Measurements from ENCODE around the gene OAT. TPM values are rescaled to one million over a fixed set of nuclear protein-coding genes. Genes with fewer than 3 reads are reported as not detected.
A peak's percentile ranks its signal among the peaks of the same experiment; 100 is the strongest.

OAT gene
- total RNA-seq, 1 donor from 2014 or later, result 119 TPM

- Histone ChIP-seq H3K79me2 (ENCODE audit: insufficient read depth, low read length) (no peaks in the 10 kb centered on the region), H3K27me3 (ENCODE audit: insufficient read depth, low read length) (no peaks in the 10 kb centered on the region), H3K9ac (ENCODE audit: low read length) (no peak overlapping the region), H3K36me3 (ENCODE audit: insufficient read depth, low read length) (peaks cover 54% of the 10 kb centered on the region), H3K9me3 (ENCODE audit: insufficient read depth, low read depth, low read length) (no peaks in the 10 kb centered on the region), H3K4me3 (ENCODE audit: insufficient read depth, low read depth, low read length) (no peak overlapping the region), H3K4me2 (ENCODE audit: low read length) (no peak overlapping the region), H2AFZ (ENCODE audit: low read depth, low read length) (no peak overlapping the region), H4K20me1 (ENCODE audit: insufficient read depth, low read length) (peaks cover 23% of the 10 kb centered on the region), H3K4me1 (ENCODE audit: insufficient read depth, low read length) (no peaks in the 10 kb centered on the region), H3K27ac (ENCODE audit: low read depth, low read length) (no peak overlapping the region)
- no peak for DNase-seq (ENCODE audit: low read depth)
- H3K27me3 Mint-ChIP-seq (ENCODE audit: low read depth, unreplicated experiment), result no peaks in the 10 kb centered on the region
- no peak overlapping the region for H3K4me3 Mint-ChIP-seq (ENCODE audit: unreplicated experiment)
- no peaks in the 10 kb centered on the region for H3K9me3 Mint-ChIP-seq (ENCODE audit: unreplicated experiment)
- H3K36me3 Mint-ChIP-seq (ENCODE audit: low read depth, unreplicated experiment), result peaks cover 13% of the 10 kb centered on the region
- TF ChIP-seq EZH2 (IDR thresholded peaks at IDR 0.05; ENCODE audit: insufficient read depth, low read length), result no peak
- no peak for TF ChIP-seq CTCF (IDR thresholded peaks at IDR 0.05; ENCODE audit: insufficient read depth, low read depth, low read length)
- peaks cover 2% of the 10 kb centered on the region for H3K4me1 Mint-ChIP-seq (ENCODE audit: low read depth, unreplicated experiment)
- no peak for FAIRE-seq
- H3K27ac Mint-ChIP-seq (ENCODE audit: unreplicated experiment), result no peak overlapping the region
Observed at GRCh38 chr10:124401633-124402032, 17.1 kb downstream of the OAT start.

GRCh38 chr10:124394583-124394982 is 24.1 kb downstream of the OAT start:
- H3K27ac ChIP-seq (ENCODE audit: low read depth, low read length), result no peak overlapping the region
- peaks cover 15% of the 10 kb centered on the region for H3K36me3 ChIP-seq (ENCODE audit: insufficient read depth, low read length)
- no peak for TF ChIP-seq EZH2 (IDR thresholded peaks at IDR 0.05; ENCODE audit: insufficient read depth, low read length)
- no peak for TF ChIP-seq CTCF (IDR thresholded peaks at IDR 0.05; ENCODE audit: insufficient read depth, low read depth, low read length)
- Mint-ChIP-seq H3K27ac (ENCODE audit: unreplicated experiment) (peak overlapping the region; percentile 15), H3K9me3 (ENCODE audit: unreplicated experiment) (peaks cover 3% of the 10 kb centered on the region), H3K27me3 (ENCODE audit: low read depth, unreplicated experiment) (peaks cover 4% of the 10 kb centered on the region), H3K4me1 (ENCODE audit: low read depth, unreplicated experiment) (no peaks in the 10 kb centered on the region), H3K36me3 (ENCODE audit: low read depth, unreplicated experiment) (peaks cover 10% of the 10 kb centered on the region), H3K4me3 (ENCODE audit: unreplicated experiment) (no peak overlapping the region)
- H3K4me3 ChIP-seq (ENCODE audit: insufficient read depth, low read depth, low read length), result no peak overlapping the region
- FAIRE-seq, result no peak
- H3K9ac ChIP-seq (ENCODE audit: low read length), result no peak overlapping the region
- H3K79me2 ChIP-seq (ENCODE audit: insufficient read depth, low read length), result no peaks in the 10 kb centered on the region
- no peak overlapping the region for H2AFZ ChIP-seq (ENCODE audit: low read depth, low read length)
- no peaks in the 10 kb centered on the region for H3K9me3 ChIP-seq (ENCODE audit: insufficient read depth, low read depth, low read length)
- no peak overlapping the region for H3K4me2 ChIP-seq (ENCODE audit: low read length)
- no peaks in the 10 kb centered on the region for H3K27me3 ChIP-seq (ENCODE audit: insufficient read depth, low read length)
- no peak for DNase-seq (ENCODE audit: low read depth)
- no peaks in the 10 kb centered on the region for H4K20me1 ChIP-seq (ENCODE audit: insufficient read depth, low read length)
- no peaks in the 10 kb centered on the region for H3K4me1 ChIP-seq (ENCODE audit: insufficient read depth, low read length)

DNA sequence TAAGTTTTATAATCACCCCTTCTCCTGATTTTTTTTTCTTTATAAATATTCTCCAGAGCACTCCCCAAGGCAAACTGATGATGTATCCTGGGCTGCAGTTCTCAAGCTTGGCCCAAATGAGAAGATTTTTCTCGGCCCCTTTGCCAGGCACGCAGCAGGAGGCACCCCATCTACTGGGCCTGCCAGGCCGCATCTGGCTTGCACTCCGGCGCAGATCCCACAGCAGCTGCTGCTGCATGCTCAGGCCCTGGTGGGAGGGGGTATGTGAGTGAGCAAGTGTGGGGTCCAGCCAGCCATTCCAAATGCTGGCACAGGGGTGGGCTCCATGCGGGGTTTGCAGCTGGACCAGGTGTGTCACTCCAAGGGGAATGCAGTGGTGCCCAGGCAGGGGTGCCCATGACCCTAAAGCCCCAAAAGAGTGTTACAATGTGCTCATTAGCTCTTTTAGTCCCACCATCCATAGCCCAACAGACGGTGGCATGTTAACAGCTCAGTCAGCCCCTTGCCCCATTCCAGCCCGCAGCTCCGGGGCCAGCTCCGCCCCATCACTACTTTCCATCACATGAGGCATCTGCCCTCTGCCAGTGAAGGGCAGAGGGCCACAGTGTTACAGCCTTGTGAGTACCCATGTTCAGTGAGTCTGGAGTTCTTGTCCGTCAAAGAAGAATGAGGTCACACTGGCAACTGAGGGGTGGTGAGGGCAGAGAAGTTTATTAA is 25.9 kb downstream of the OAT start:
- no peak for DNase-seq (ENCODE audit: low read depth)
- Histone ChIP-seq H3K9ac (ENCODE audit: low read length) (no peak overlapping the region), H3K4me3 (ENCODE audit: insufficient read depth, low read depth, low read length) (no peak overlapping the region), H2AFZ (ENCODE audit: low read depth, low read length) (no peak overlapping the region), H3K79me2 (ENCODE audit: insufficient read depth, low read length) (no peaks in the 10 kb centered on the region), H4K20me1 (ENCODE audit: insufficient read depth, low read length) (no peaks in the 10 kb centered on the region), H3K36me3 (ENCODE audit: insufficient read depth, low read length) (peaks cover 8% of the 10 kb centered on the region), H3K4me1 (ENCODE audit: insufficient read depth, low read length) (peaks cover 6% of the 10 kb centered on the region), H3K9me3 (ENCODE audit: insufficient read depth, low read depth, low read length) (no peaks in the 10 kb centered on the region), H3K27me3 (ENCODE audit: insufficient read depth, low read length) (no peaks in the 10 kb centered on the region), H3K4me2 (ENCODE audit: low read length) (no peak overlapping the region), H3K27ac (ENCODE audit: low read depth, low read length) (no peak overlapping the region)
- H3K4me1 Mint-ChIP-seq (ENCODE audit: low read depth, unreplicated experiment), result no peaks in the 10 kb centered on the region
- peaks cover 5% of the 10 kb centered on the region for H3K27me3 Mint-ChIP-seq (ENCODE audit: low read depth, unreplicated experiment)
- no peak overlapping the region for H3K4me3 Mint-ChIP-seq (ENCODE audit: unreplicated experiment)
- peaks cover 10% of the 10 kb centered on the region for H3K36me3 Mint-ChIP-seq (ENCODE audit: low read depth, unreplicated experiment)
- no peak for FAIRE-seq
- H3K27ac Mint-ChIP-seq (ENCODE audit: unreplicated experiment), result no peak overlapping the region
- TF ChIP-seq CTCF (IDR thresholded peaks at IDR 0.05; ENCODE audit: insufficient read depth, low read depth, low read length) (no peak), EZH2 (IDR thresholded peaks at IDR 0.05; ENCODE audit: insufficient read depth, low read length) (no peak)
- H3K9me3 Mint-ChIP-seq (ENCODE audit: unreplicated experiment), result peaks cover 3% of the 10 kb centered on the region
